ENCODE data around the gene SCUBE1. TPM values are rescaled to one million over a fixed set of nuclear protein-coding genes. Genes with fewer than 3 reads are reported as not detected.

The SCUBE1 gene
- total RNA-seq, 1 donor from 2014 or later, result 54.7 TPM

DNA sequence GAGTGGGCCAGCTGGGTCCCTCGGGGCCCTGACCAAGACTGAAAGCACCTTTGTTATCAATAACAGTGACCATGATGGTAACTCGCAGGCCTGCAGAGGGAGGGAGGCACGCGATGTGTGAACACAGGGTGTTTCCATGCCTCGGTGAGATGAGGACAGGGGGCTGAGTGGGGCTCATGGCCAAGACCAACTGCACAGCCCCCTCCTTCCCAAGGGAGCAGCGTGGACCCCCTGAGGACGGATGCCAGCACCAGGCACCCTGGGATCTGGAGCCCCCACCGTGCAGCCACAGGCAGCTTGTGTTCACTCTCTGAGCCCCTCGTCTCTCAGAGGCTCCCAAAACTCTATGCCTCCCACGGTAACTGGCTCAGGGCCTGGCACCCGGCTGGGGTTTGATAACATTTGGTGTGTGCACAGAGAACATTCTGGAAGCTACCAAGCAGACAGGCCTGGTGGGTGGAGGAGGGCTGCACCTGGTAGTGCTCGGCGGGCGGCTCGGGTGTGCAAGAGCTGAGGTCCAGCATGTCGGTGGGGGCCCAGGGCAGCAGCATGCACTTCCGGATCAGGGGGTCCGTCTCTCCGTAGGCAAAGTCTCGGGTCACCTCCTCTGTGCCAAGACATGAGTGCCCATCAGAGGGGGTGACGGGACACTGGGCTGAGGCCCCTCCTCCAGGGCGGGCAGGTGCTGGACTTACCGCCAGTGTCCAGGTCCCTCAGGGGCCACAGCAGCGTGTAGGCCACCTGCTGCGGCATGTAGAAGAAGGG lies 163.8 kb downstream of the SCUBE1 start:
- no peaks in the 10 kb centered on the region for H3K27me3 Mint-ChIP-seq (ENCODE audit: unreplicated experiment)
- H3K27ac Mint-ChIP-seq (ENCODE audit: unreplicated experiment), result no peak overlapping the region
- no peak overlapping the region for H3K4me3 Mint-ChIP-seq (ENCODE audit: unreplicated experiment)
- TF ChIP-seq, protein P1, sequence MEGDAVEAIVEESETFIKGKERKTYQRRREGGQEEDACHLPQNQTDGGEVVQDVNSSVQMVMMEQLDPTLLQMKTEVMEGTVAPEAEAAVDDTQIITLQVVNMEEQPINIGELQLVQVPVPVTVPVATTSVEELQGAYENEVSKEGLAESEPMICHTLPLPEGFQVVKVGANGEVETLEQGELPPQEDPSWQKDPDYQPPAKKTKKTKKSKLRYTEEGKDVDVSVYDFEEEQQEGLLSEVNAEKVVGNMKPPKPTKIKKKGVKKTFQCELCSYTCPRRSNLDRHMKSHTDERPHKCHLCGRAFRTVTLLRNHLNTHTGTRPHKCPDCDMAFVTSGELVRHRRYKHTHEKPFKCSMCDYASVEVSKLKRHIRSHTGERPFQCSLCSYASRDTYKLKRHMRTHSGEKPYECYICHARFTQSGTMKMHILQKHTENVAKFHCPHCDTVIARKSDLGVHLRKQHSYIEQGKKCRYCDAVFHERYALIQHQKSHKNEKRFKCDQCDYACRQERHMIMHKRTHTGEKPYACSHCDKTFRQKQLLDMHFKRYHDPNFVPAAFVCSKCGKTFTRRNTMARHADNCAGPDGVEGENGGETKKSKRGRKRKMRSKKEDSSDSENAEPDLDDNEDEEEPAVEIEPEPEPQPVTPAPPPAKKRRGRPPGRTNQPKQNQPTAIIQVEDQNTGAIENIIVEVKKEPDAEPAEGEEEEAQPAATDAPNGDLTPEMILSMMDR (IDR thresholded peaks at IDR 0.05; ENCODE audit: unreplicated experiment), result no peak
- DNase-seq (ENCODE audit: low spot score), result no peak
- H3K36me3 Mint-ChIP-seq (ENCODE audit: low read depth, unreplicated experiment), result peaks cover 9% of the 10 kb centered on the region
- no peaks in the 10 kb centered on the region for H3K9me3 Mint-ChIP-seq (ENCODE audit: unreplicated experiment)
- peaks cover 11% of the 10 kb centered on the region for H3K4me1 Mint-ChIP-seq (ENCODE audit: unreplicated experiment)

DNA sequence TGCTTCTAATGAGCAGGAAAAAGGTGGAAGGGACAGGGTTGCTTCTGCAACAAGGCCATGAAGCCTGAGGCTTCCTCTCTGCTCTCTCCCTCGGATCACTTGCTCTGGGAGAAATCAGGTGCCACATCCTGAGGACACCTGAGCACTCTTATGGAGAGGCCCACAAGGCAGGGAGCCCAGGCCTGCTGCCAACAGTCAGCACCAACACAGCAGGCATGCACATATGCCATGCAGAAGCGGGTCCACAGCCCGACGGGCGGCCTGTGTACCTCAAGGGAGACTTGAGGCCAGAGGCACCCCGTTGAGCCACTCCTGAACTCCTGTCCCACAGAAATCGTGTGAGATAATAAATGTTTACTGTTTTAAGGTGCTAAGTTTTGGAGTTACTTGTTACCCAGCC lies 165.7 kb downstream of the SCUBE1 start:
- DNase-seq (ENCODE audit: low spot score), result no peak
- TF ChIP-seq, protein P1 (IDR thresholded peaks at IDR 0.05; ENCODE audit: unreplicated experiment), result no peak
- Mint-ChIP-seq H3K27me3 (ENCODE audit: unreplicated experiment) (no peaks in the 10 kb centered on the region), H3K36me3 (ENCODE audit: low read depth, unreplicated experiment) (peaks cover 12% of the 10 kb centered on the region), H3K4me3 (ENCODE audit: unreplicated experiment) (no peak overlapping the region), H3K27ac (ENCODE audit: unreplicated experiment) (no peak overlapping the region), H3K9me3 (ENCODE audit: unreplicated experiment) (no peaks in the 10 kb centered on the region), H3K4me1 (ENCODE audit: unreplicated experiment) (peaks cover 5% of the 10 kb centered on the region)

DNA sequence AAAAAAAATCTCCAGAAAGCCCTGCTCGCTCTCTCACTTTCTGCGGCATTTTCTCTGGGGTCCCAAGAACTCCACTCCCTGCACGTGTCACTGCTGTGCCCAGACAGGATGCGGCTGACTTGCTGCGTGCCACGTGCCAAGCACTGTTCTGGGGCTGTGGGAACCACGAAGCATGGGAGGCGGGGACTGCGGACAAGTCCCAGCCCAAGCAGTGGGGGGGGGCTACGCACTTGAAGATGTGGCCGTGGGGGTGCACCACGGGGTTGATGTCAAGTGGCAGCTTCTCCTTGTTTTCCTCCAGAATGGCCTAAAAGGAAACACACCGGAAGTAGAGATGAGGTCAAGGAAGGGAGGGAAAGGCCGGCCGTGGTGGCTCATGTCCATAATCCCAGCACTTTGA lies 167.1 kb downstream of the SCUBE1 start:
- H3K36me3 Mint-ChIP-seq (ENCODE audit: low read depth, unreplicated experiment), result peaks cover 12% of the 10 kb centered on the region
- no peaks in the 10 kb centered on the region for H3K27me3 Mint-ChIP-seq (ENCODE audit: unreplicated experiment)
- DNase-seq (ENCODE audit: low spot score), result no peak
- peaks cover 7% of the 10 kb centered on the region for H3K4me1 Mint-ChIP-seq (ENCODE audit: unreplicated experiment)
- H3K27ac Mint-ChIP-seq (ENCODE audit: unreplicated experiment), result no peak overlapping the region
- H3K9me3 Mint-ChIP-seq (ENCODE audit: unreplicated experiment), result no peaks in the 10 kb centered on the region
- no peak overlapping the region for H3K4me3 Mint-ChIP-seq (ENCODE audit: unreplicated experiment)
- TF ChIP-seq, protein P1 (IDR thresholded peaks at IDR 0.05; ENCODE audit: unreplicated experiment), result no peak

DNA sequence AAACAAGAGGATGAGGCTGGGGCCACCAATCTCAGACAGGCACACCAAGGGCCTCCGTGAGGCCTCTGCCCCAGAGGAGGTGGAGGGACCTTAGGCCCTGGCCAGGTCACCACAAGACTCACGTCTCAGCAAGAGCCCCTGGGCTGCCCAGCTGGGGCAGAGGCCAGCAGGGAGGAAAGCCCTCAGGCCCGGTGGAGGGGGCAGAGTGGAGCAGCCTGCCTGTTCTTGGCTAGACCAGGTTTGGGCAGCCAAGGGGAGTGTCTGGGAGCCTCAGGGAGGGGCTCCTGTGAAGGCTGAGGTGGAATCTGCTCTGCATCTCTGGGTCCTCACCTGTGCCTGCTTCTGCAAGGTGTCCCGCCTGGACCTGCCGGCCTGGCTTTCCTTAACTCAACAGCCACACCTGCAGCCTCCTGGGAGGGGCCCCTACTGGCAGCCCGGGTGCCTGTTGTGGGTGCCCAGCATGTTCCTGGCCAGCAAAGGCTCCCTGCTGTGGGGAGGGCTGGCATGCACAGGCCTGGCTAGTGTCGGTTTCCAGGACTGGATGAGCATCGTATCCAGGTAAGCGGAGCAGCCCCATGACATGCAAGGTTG lies 168.1 kb downstream of the SCUBE1 start:
- Mint-ChIP-seq H3K36me3 (ENCODE audit: low read depth, unreplicated experiment) (peaks cover 10% of the 10 kb centered on the region), H3K9me3 (ENCODE audit: unreplicated experiment) (no peaks in the 10 kb centered on the region), H3K27ac (ENCODE audit: unreplicated experiment) (no peak overlapping the region), H3K27me3 (ENCODE audit: unreplicated experiment) (no peaks in the 10 kb centered on the region), H3K4me1 (ENCODE audit: unreplicated experiment) (peaks cover 16% of the 10 kb centered on the region), H3K4me3 (ENCODE audit: unreplicated experiment) (no peak overlapping the region)
- TF ChIP-seq, protein P1 (IDR thresholded peaks at IDR 0.05; ENCODE audit: unreplicated experiment), result no peak
- no peak for DNase-seq (ENCODE audit: low spot score)

Measured in endothelial cell (in vitro differentiated cells).